H1 (cell line): ENCODE data around the gene PITRM1. TPM values are rescaled to one million over a fixed set of nuclear protein-coding genes. Genes with fewer than 3 reads are reported as not detected.

Experiments
- CTCF ChIA-PET: fragments of 300-600 bp; sonication (Branson Sonifier 250); formaldehyde crosslinking; loops from one replicate; lab custom pipeline; 2021; ENCODE audit not compliant: partially characterized antibody; lab: Charles Lee
- POLR2A ChIA-PET: fragments of 300-600 bp; sonication (Branson Sonifier 250); formaldehyde crosslinking; loops from one replicate; lab custom pipeline; 2021; ENCODE audit warnings: inconsistent platforms; ENCODE audit not compliant: partially characterized antibody; lab: Charles Lee
- DNase-seq, 2 experiments: peaks; one replicate each; pipeline versions ENCODE4 v3.0.0 to v3.0.0-alpha.2; 2010 to 2022; ENCODE audit warnings: low spot score in 2 of 2, low read depth in 1 of 2, mixed read lengths in 1 of 2
- FAIRE-seq: peaks from 2 replicates; lab custom pipeline; 2011; peaks lifted over from hg19 to GRCh38; lab: Jason Lieb, UNC
- H2AFZ ChIP-seq: 2 replicates; pipeline ENCODE4 v1.8.1; 2012; ENCODE audit warnings: low read length, inconsistent platforms
- H2AK5ac ChIP-seq: 2 replicates; pipeline ENCODE4 v1.6.1; 2013; ENCODE audit warnings: low read depth, low read length
- H2BK120ac ChIP-seq: replicated peaks from 2 replicates; pipeline ENCODE3; 2013; ENCODE audit warnings: low read depth, low read length, inconsistent platforms
- H2BK12ac ChIP-seq: 2 replicates; pipeline ENCODE4 v1.6.1; 2013; ENCODE audit warnings: low read depth, low read length
- H2BK15ac ChIP-seq: 2 replicates; pipeline ENCODE4 v1.6.1; 2013; ENCODE audit warnings: low read length
- H2BK20ac ChIP-seq: 2 replicates; pipeline ENCODE4 v1.6.1; 2013; ENCODE audit warnings: low read length
- H2BK5ac ChIP-seq: 2 replicates; pipeline ENCODE4 v1.6.1; 2013; ENCODE audit warnings: low read depth, low read length
- H3K14ac ChIP-seq: 2 replicates; pipeline ENCODE4 v1.6.1; 2013; ENCODE audit warnings: inconsistent platforms; ENCODE audit not compliant: insufficient read length
- H3K18ac ChIP-seq: 2 replicates; pipeline ENCODE4 v1.6.1; 2013; ENCODE audit warnings: low read length; ENCODE audit errors: extremely low read depth
- H3K23ac ChIP-seq: 2 replicates; pipeline ENCODE4 v1.6.1; 2013; ENCODE audit warnings: inconsistent platforms; ENCODE audit not compliant: insufficient read length
- H3K23me2 ChIP-seq: 2 replicates; pipeline ENCODE4 v1.6.1; 2013; ENCODE audit warnings: low read depth, low read length
- H3K27ac ChIP-seq: 2 replicates; pipeline ENCODE4 v1.6.1; 2011; ENCODE audit warnings: low read depth, low read length, inconsistent platforms
- H3K27me3 ChIP-seq, 4 experiments: replicated peaks in 1 of 4; 1 replicate in 1 of 4; 2 replicates in 3 of 4; pipeline versions ENCODE4 v1.6.1 to v1.8.1; 2011 to 2013; ENCODE audit warnings: low read length in 3 of 4, mild to moderate bottlenecking in 3 of 4, inconsistent platforms in 2 of 4, mixed read lengths in 2 of 4, moderate library complexity in 1 of 4; ENCODE audit not compliant: control insufficient read depth in 3 of 4, insufficient read depth in 3 of 4; ENCODE audit errors: extremely low read depth in 1 of 4
- H3K36me3 ChIP-seq, 4 experiments: 2 replicates each; pipeline versions ENCODE4 v1.6.1 to v1.8.1; 2011 to 2013; ENCODE audit warnings: mild to moderate bottlenecking in 4 of 4, low read length in 3 of 4, moderate library complexity in 2 of 4, control low read depth in 1 of 4, inconsistent platforms in 1 of 4; ENCODE audit not compliant: insufficient read depth in 4 of 4, control insufficient read depth in 2 of 4
- H3K4ac ChIP-seq: replicated peaks from 2 replicates; pipeline ENCODE3; 2013; ENCODE audit warnings: low read length, low read depth, mixed read lengths, inconsistent platforms; ENCODE audit not compliant: insufficient read length
- H3K4me1 ChIP-seq, 4 experiments: replicated peaks in 1 of 4; 1 replicate in 1 of 4; 2 replicates in 3 of 4; pipeline versions ENCODE4 v1.6.1 to v1.8.1; 2011 to 2013; ENCODE audit warnings: low read length in 3 of 4, inconsistent platforms in 2 of 4, mixed read lengths in 1 of 4; ENCODE audit not compliant: insufficient read depth in 4 of 4, control insufficient read depth in 3 of 4
- H3K4me2 ChIP-seq, 2 experiments: 2 replicates each; pipeline versions ENCODE4 v1.6.1 to v1.8.1; 2011 to 2013; ENCODE audit warnings: low read depth in 2 of 2, low read length in 2 of 2, control low read depth in 1 of 2, inconsistent platforms in 1 of 2, mild to moderate bottlenecking in 1 of 2; ENCODE audit not compliant: insufficient read depth in 1 of 2
- H3K4me3 ChIP-seq, 4 experiments: fragments of 200-600, 300-600 bp in 1 of 4; sonication (generic), shearing (Covaris generic), sonication (Bioruptor Twin) in 1 of 4; 2 replicates each; pipeline versions ENCODE4 v1.5.1 to v1.8.1; 2011 to 2016; ENCODE audit warnings: low read length in 4 of 4, low read depth in 3 of 4, control low read depth in 2 of 4, inconsistent platforms in 2 of 4, mild to moderate bottlenecking in 2 of 4, mixed read lengths in 1 of 4, moderate library complexity in 1 of 4; ENCODE audit not compliant: insufficient read depth in 2 of 4; ENCODE audit errors: extremely low read depth in 1 of 4
- H3K56ac ChIP-seq: replicated peaks from 2 replicates; pipeline ENCODE3; 2013; ENCODE audit warnings: low read depth, mild to moderate bottlenecking, mixed read lengths, low read length, inconsistent platforms; ENCODE audit not compliant: insufficient read length
- H3K79me1 ChIP-seq: 2 replicates; pipeline ENCODE4 v1.6.1; 2013; ENCODE audit warnings: low read depth, low read length, control low read depth
- H3K79me2 ChIP-seq, 2 experiments: 2 replicates each; pipeline versions ENCODE4 v1.6.1 to v1.8.1; 2012 to 2013; ENCODE audit warnings: low read length in 2 of 2, mild to moderate bottlenecking in 2 of 2, inconsistent platforms in 1 of 2; ENCODE audit not compliant: insufficient read depth in 2 of 2, control insufficient read depth in 1 of 2
- H3K9ac ChIP-seq, 4 experiments: replicated peaks in 1 of 4; 1 replicate in 1 of 4; 2 replicates in 3 of 4; pipeline versions ENCODE4 v1.6.1 to v1.8.1; 2011 to 2013; ENCODE audit warnings: low read depth in 3 of 4, low read length in 3 of 4, control low read depth in 2 of 4, mild to moderate bottlenecking in 2 of 4, moderate library complexity in 2 of 4, inconsistent platforms in 1 of 4; ENCODE audit errors: extremely low read depth in 1 of 4
- H3K9me3 ChIP-seq, 2 experiments: 2 replicates each; pipeline versions ENCODE4 v1.6.1 to v1.8.1; 2012 to 2013; ENCODE audit warnings: mild to moderate bottlenecking in 2 of 2, moderate library complexity in 2 of 2, control low read depth in 1 of 2, inconsistent platforms in 1 of 2, low read depth in 1 of 2, low read length in 1 of 2, mixed read lengths in 1 of 2; ENCODE audit not compliant: insufficient read depth in 2 of 2
- H4K20me1 ChIP-seq, 2 experiments: replicated peaks in 1 of 2; 2 replicates each; pipeline versions ENCODE3 to v1.8.1; 2011 to 2013; ENCODE audit warnings: inconsistent platforms in 2 of 2, low read length in 2 of 2, mild to moderate bottlenecking in 1 of 2; ENCODE audit not compliant: insufficient read depth in 2 of 2, control insufficient read depth in 1 of 2
- H4K5ac ChIP-seq: 2 replicates; pipeline ENCODE4 v1.6.1; 2013; ENCODE audit warnings: low read length, low read depth, mixed read lengths, inconsistent platforms; ENCODE audit not compliant: insufficient read length
- H4K8ac ChIP-seq: 2 replicates; pipeline ENCODE4 v1.8.0; 2013; ENCODE audit warnings: mild to moderate bottlenecking, moderate library complexity, low read length, inconsistent platforms; ENCODE audit not compliant: insufficient read depth; ENCODE audit errors: extremely low read depth
- H4K91ac ChIP-seq: replicated peaks from 2 replicates; pipeline ENCODE3; 2013; ENCODE audit warnings: low read length, mixed read lengths, inconsistent platforms; ENCODE audit not compliant: insufficient read length
- ATF2 ChIP-seq: IDR thresholded peaks from 2 replicates; pipeline ENCODE4 v1.6.1; 2012; ENCODE audit warnings: low read length, inconsistent platforms
- CBX5 ChIP-seq: fragments of 300-800, 300-1000 bp; sonication (generic); IDR thresholded peaks from 2 replicates; pipeline ENCODE4 v1.7.1; 2016; ENCODE audit warnings: antibody characterized with exemption, low read length, low read depth
- CHD1 ChIP-seq: IDR thresholded peaks from 2 replicates; pipeline ENCODE4 v1.6.1; 2012; ENCODE audit warnings: low read depth, low read length, improper control_type of control experiment
- EGR1 ChIP-seq: IDR thresholded peaks from 2 replicates; pipeline ENCODE4 v1.6.1; 2011; ENCODE audit warnings: low read depth, low read length, borderline replicate concordance
- FOSL1 ChIP-seq: IDR thresholded peaks from 2 replicates; pipeline ENCODE4 v1.6.1; 2011; ENCODE audit warnings: mild to moderate bottlenecking, low read depth, low read length, moderate library complexity; ENCODE audit not compliant: insufficient read depth
- KDM4A ChIP-seq: IDR thresholded peaks from one replicate; pipeline ENCODE4 v1.7.1; 2012; ENCODE audit warnings: low read depth, mild to moderate bottlenecking, moderate library complexity, low read length, inconsistent platforms; ENCODE audit not compliant: severe bottlenecking
- POLR2A ChIP-seq, 2 experiments: IDR thresholded peaks; 1 replicate in 1 of 2; 2 replicates in 1 of 2; pipeline ENCODE4 v1.6.1; 2011; ENCODE audit warnings: low read depth in 2 of 2, low read length in 2 of 2, mild to moderate bottlenecking in 2 of 2; ENCODE audit errors: control extremely low read depth in 1 of 2
- SIN3A ChIP-seq, 2 experiments: IDR thresholded peaks in 1 of 2; conservative IDR thresholded peaks in 1 of 2; 2 replicates each; pipeline ENCODE4 v1.6.1; 2011 to 2012; ENCODE audit warnings: low read length in 2 of 2, improper control_type of control experiment in 1 of 2, low read depth in 1 of 2, mild to moderate bottlenecking in 1 of 2
- TCF12 ChIP-seq: IDR thresholded peaks from 2 replicates; pipeline ENCODE4 v1.6.1; 2011; ENCODE audit warnings: low read depth, mild to moderate bottlenecking, low read length
- TEAD4 ChIP-seq: IDR thresholded peaks from 2 replicates; pipeline ENCODE4 v1.6.1; 2012; ENCODE audit warnings: low read depth, low read length, inconsistent platforms, mixed read lengths
- WGBS, 2 experiments: shearing (Covaris generic) in 1 of 2; methylation state at CpG; one replicate each; pipeline versions ENCODE4 v1.1.6 to v1.1.7; 2013 to 2015; ENCODE audit warnings: low lambda C conversion rate in 2 of 2, mixed read lengths in 2 of 2, inconsistent platforms in 1 of 2, low coverage in 1 of 2, missing lambda C conversion rate in 1 of 2; ENCODE audit not compliant: insufficient replicate concordance in 2 of 2, insufficient coverage in 1 of 2, insufficient read length in 1 of 2; ENCODE audit errors: extremely low coverage in 1 of 2, missing lambda C conversion rate in 1 of 2; 5-methylcytosine and 5-hydroxymethylcytosine counted together
- polyA plus RNA-seq, 7 experiments: library from polyadenylated mRNA; depleted of rRNA in 3 of 7; stranded (reverse) in 5 of 7; unstranded in 2 of 7; fragments of >200 nt in 5 of 7; fragments of 200-250 nt in 2 of 7; gene quantifications; 1 replicate in 5 of 7; 2 replicates in 1 of 7; 4 replicates in 1 of 7; pipeline versions ENCODE4 v1.2.1 to v1.2.3, GENCODE V29; 2011 to 2013; ENCODE audit warnings: missing spikeins in 2 of 7, mixed read lengths in 2 of 7
- total RNA-seq: library from RNA; stranded (reverse); fragmentation: NEBNext Ultra II Directional; extraction: Animal tissue kit (Norgen Biotek cat#: 25700); gene quantifications from 2 replicates; pipeline ENCODE4 v1.2.1, GENCODE V29; 2021

The PITRM1 gene
- total and polyA plus RNA-seq, 2 of the 8 experiments (the other 6 are each of a cell fraction or from before 2014, with no cell fraction given) = 18.6 to 31.5 TPM

- 90% methylated on average over 11 of the region's 11 CpGs; no CpG with 5 or more reads in 1 of the 2 experiments for WGBS, 2 experiments
- Histone ChIP-seq H3K14ac (no peak overlapping the region), H2AK5ac (no peak overlapping the region), H2BK120ac (no peak overlapping the region), H2BK12ac (no peak overlapping the region), H4K5ac (no peak overlapping the region), H2BK5ac (no peak overlapping the region), H3K9ac (no peak overlapping the region), H2BK15ac (no peak overlapping the region), H3K56ac (no peak overlapping the region), H2AFZ (no peak overlapping the region), H4K20me1 (peaks cover 6 to 18% of the 10 kb centered on the region in 2 experiments), H3K79me2 (peaks cover 0 to 54% of the 10 kb centered on the region in 2 experiments; a peak in 3 of 4 replicates), H3K23me2 (peaks cover 4% of the 10 kb centered on the region; the same call in 1 of the 2 replicates), H3K27ac (no peak overlapping the region), H3K23ac (no peak overlapping the region), H3K9me3 (no peaks in the 10 kb centered on the region), H3K4ac (no peak overlapping the region), H3K4me2 (no peak overlapping the region), H4K8ac (no peak overlapping the region), H3K36me3 (peaks cover 4 to 47% (median 21%) of the 10 kb centered on the region in 4 experiments), H3K18ac (no peak overlapping the region), H3K4me3 (no peak overlapping the region), H3K27me3 (no peaks in the 10 kb centered on the region), H2BK20ac (no peak overlapping the region), H3K79me1 (peaks cover 12% of the 10 kb centered on the region), H4K91ac (no peak overlapping the region), H3K4me1 (peaks cover 0 to 4% (median 2%) of the 10 kb centered on the region in 4 experiments; a peak in 5 of 7 replicates)
- no peak for FAIRE-seq
- ChIA-PET POLR2A (interaction anchor here (1.5 kb wide), 1 partner anchor 23 kb away, joined by 3 read pairs; no protein-coding TSS in a partner anchor), CTCF (no interaction called here)
- no peak for DNase-seq
- TF ChIP-seq ATF2 (no peak), KDM4A (no peak), POLR2A (IDR thresholded peaks at IDR 0.05; ENCODE audit: control extremely low read depth in 1 of 2, low read depth in 2 of 2, low read length in 2 of 2) (no peak), CBX5 (no peak), SIN3A (conservative IDR thresholded peaks at IDR 0.05 in 1 of 2, IDR thresholded peaks at IDR 0.05 in 1 of 2; ENCODE audit: low read depth in 1 of 2, low read length in 2 of 2) (no peak), FOSL1 (no peak), EGR1 (no peak), TCF12 (no peak), TEAD4 (no peak), CHD1 (no peak)
These were observed 73.9 kb downstream of the PITRM1 start for GRCh38 chr10:3098689-3099088.
